Osteoblast (primary cell): ENCODE measurements around the gene WNT1. TPM values are rescaled to one million over a fixed set of nuclear protein-coding genes. Genes with fewer than 3 reads are reported as not detected.

Experiments
- DNase-seq: peaks from one replicate; pipeline ENCODE4 v3.0.0; 2011; ENCODE audit warnings: low spot score, mixed read lengths; ENCODE audit not compliant: insufficient read length; ENCODE audit errors: missing footprints
- H2AFZ ChIP-seq: 2 replicates; pipeline ENCODE4 v1.6.0; 2011; ENCODE audit warnings: mild to moderate bottlenecking, low read length
- H3K27ac ChIP-seq: 2 replicates; pipeline ENCODE4 v1.5.1; 2011; ENCODE audit warnings: mild to moderate bottlenecking, low read depth, low read length, moderate library complexity
- H3K27me3 ChIP-seq: 2 replicates; pipeline ENCODE4 v1.6.0; 2012; ENCODE audit warnings: mild to moderate bottlenecking, control low read depth, inconsistent platforms, low read length, moderate library complexity; ENCODE audit not compliant: insufficient read depth
- H3K36me3 ChIP-seq: 2 replicates; pipeline ENCODE4 v1.5.1; 2011; ENCODE audit warnings: mild to moderate bottlenecking, low read length, control low read depth, moderate library complexity; ENCODE audit not compliant: insufficient read depth
- H3K4me1 ChIP-seq: 2 replicates; pipeline ENCODE4 v1.5.1; 2011; ENCODE audit warnings: mild to moderate bottlenecking, low read length, control low read depth, moderate library complexity; ENCODE audit not compliant: insufficient read depth
- H3K4me2 ChIP-seq: 2 replicates; pipeline ENCODE4 v1.6.0; 2011; ENCODE audit warnings: mild to moderate bottlenecking, low read length; ENCODE audit not compliant: insufficient read depth
- H3K4me3 ChIP-seq: fragments of 200-600 bp; sonication (generic); 3 replicates; pipeline ENCODE4 v1.5.1; 2012; ENCODE audit warnings: mild to moderate bottlenecking, low read length, inconsistent platforms; ENCODE audit not compliant: insufficient read depth
- H3K79me2 ChIP-seq: 2 replicates; pipeline ENCODE4 v1.6.0; 2012; ENCODE audit warnings: mild to moderate bottlenecking, low read length, control low read depth, inconsistent platforms; ENCODE audit not compliant: insufficient read depth
- H3K9me3 ChIP-seq: 2 replicates; pipeline ENCODE4 v1.5.1; 2011; ENCODE audit warnings: low read depth, low read length, control low read depth
- H4K20me1 ChIP-seq: 2 replicates; pipeline ENCODE4 v1.6.0; 2012; ENCODE audit warnings: mild to moderate bottlenecking, low read length, control low read depth; ENCODE audit not compliant: insufficient read depth
- CTCF ChIP-seq: IDR thresholded peaks from 2 replicates; pipeline ENCODE4 v1.5.1; 2011; ENCODE audit warnings: mild to moderate bottlenecking, low read depth, low read length, moderate library complexity; ENCODE audit errors: extremely low read depth
- total RNA-seq: library from RNA; depleted of rRNA; stranded (reverse); fragments of >200 nt; gene quantifications from 2 replicates; pipeline ENCODE4 v1.2.3, GENCODE V29; 2012

Gene WNT1
- total RNA-seq, 1 donor = not detected

GRCh38 chr12:48957141-48958048 is 20.7 kb upstream of the WNT1 start, which contains the start of gene ARF3:
ARF3 (minus strand) TSS chr12:48957487; CDS start chr12:48941095, 16,392 bp downstream.
- Histone ChIP-seq H4K20me1 (peaks cover 37% of the 10 kb centered on the region), H3K27me3 (no peaks in the 10 kb centered on the region), H3K9me3 (no peaks in the 10 kb centered on the region), H3K27ac (peak within 1 kb of the TSS; percentile 87), H3K4me1 (peaks cover 23% of the 10 kb centered on the region), H2AFZ (peak within 1 kb of the TSS; percentile 94), H3K36me3 (peaks cover 21% of the 10 kb centered on the region), H3K79me2 (peaks cover 49% of the 10 kb centered on the region), H3K4me3 (peak within 1 kb of the TSS; percentile 96), H3K4me2 (peak within 1 kb of the TSS; percentile 97)
- peak; percentile 98 for DNase-seq
- no peak for TF ChIP-seq CTCF

GRCh38 chr12:48958049-48958388 is 20.1 kb upstream of the WNT1 start:
- no peak for DNase-seq
- Histone ChIP-seq H3K27me3 (no peaks in the 10 kb centered on the region), H3K4me1 (peaks cover 23% of the 10 kb centered on the region)

GRCh38 chr12:48960834-48961233 is 17.3 kb upstream of the WNT1 start:
- no peaks in the 10 kb centered on the region for H3K36me3 ChIP-seq
- TF ChIP-seq CTCF = no peak
- H2AFZ ChIP-seq = peak overlapping the region; percentile 7
- no peak overlapping the region for H3K4me2 ChIP-seq
- H3K27me3 ChIP-seq = peaks cover 2% of the 10 kb centered on the region
- DNase-seq = no peak
- no peak overlapping the region for H3K4me3 ChIP-seq
- H3K9me3 ChIP-seq = no peaks in the 10 kb centered on the region
- peaks cover 14% of the 10 kb centered on the region for H3K79me2 ChIP-seq
- H3K27ac ChIP-seq = no peak overlapping the region
- peaks cover 4% of the 10 kb centered on the region for H4K20me1 ChIP-seq
- peaks cover 21% of the 10 kb centered on the region for H3K4me1 ChIP-seq

More at GRCh38 chr12:48958049-48958388, 20.1 kb upstream of the WNT1 start:
- Histone ChIP-seq H3K4me2 (peak overlapping the region; percentile 97), H3K27ac (peak overlapping the region; percentile 43), H3K4me3 (peak overlapping the region; percentile 96), H4K20me1 (peaks cover 31% of the 10 kb centered on the region), H2AFZ (peak overlapping the region; percentile 94), H3K9me3 (no peaks in the 10 kb centered on the region), H3K36me3 (peaks cover 15% of the 10 kb centered on the region), H3K79me2 (peaks cover 43% of the 10 kb centered on the region)
- no peak for TF ChIP-seq CTCF

GRCh38 chr12:48961331-48961730 is 16.8 kb upstream of the WNT1 start:
- Histone ChIP-seq H3K79me2 (peaks cover 10% of the 10 kb centered on the region), H3K9me3 (no peaks in the 10 kb centered on the region), H3K36me3 (no peaks in the 10 kb centered on the region), H2AFZ (peak overlapping the region; percentile 7), H3K4me1 (peaks cover 18% of the 10 kb centered on the region), H3K4me3 (no peak overlapping the region), H3K27me3 (peaks cover 3% of the 10 kb centered on the region), H3K4me2 (no peak overlapping the region), H4K20me1 (no peaks in the 10 kb centered on the region), H3K27ac (no peak overlapping the region)
- DNase-seq = peak; percentile 47
- no peak for TF ChIP-seq CTCF
